Mucosa of descending colon (tissue), 3 donors: ENCODE results near the gene CEP131. TPM values are rescaled to one million over a fixed set of nuclear protein-coding genes. Genes with fewer than 3 reads are reported as not detected.
"Not testable (repeated sequence)": the region's sequence is repeated elsewhere in the genome, so short reads cannot be mapped to it uniquely, and the experiment has no call there.

Experiments used
- ATAC-seq: fragments of 200-7000 bp; cut with Tn5 transposase; one replicate; pipeline ENCODE4 v1.9.1; 2020; ENCODE audit warnings: mild to moderate bottlenecking, moderate library complexity
- DNase-seq, 3 donors: peaks; one replicate each; pipeline ENCODE4 v3.0.0-alpha.2; 2020
- H3K36me3 ChIP-seq: fragments of 200-600 bp; one replicate; pipeline ENCODE4 v1.8.0; 2021; ENCODE audit warnings: low read depth, mild to moderate bottlenecking
- H3K4me1 ChIP-seq: fragments of 200-600 bp; one replicate; pipeline ENCODE4 v1.8.0; 2021; ENCODE audit warnings: low read depth, mild to moderate bottlenecking
- H3K4me3 ChIP-seq: fragments of 200-600 bp; one replicate; pipeline ENCODE4 v1.8.0; 2021; ENCODE audit warnings: mild to moderate bottlenecking
- H3K9me3 ChIP-seq: fragments of 200-600 bp; one replicate; pipeline ENCODE4 v1.8.0; 2021; ENCODE audit warnings: mild to moderate bottlenecking
- CTCF ChIP-seq: fragments of 200-600 bp; IDR thresholded peaks from one replicate; pipeline ENCODE4 v1.8.0; 2022; ENCODE audit warnings: antibody characterized with exemption, mild to moderate bottlenecking
- intact Hi-C, 2 donors: fragments of 100-400 bp; cut with DNase I in 1 of 2; cut with micrococcal nuclease in 1 of 2; formaldehyde crosslinking; loops; one replicate each; pipeline versions ENCODE4 v1.11.0 to v1.11.1; 2022; cut with DNase I, micrococcal nuclease
- total RNA-seq, 3 donors: library from RNA; stranded (reverse); fragmentation: NEBNext Ultra II Directional in 2 of 3; extraction: Animal tissue kit (Norgen Biotek cat#: 25700) in 2 of 3; gene quantifications; one replicate each; pipeline versions ENCODE4 v1.2.1 to v1.2.4, GENCODE V29; 2021 to 2023
- donor health status: DM: no; HTN: no; CAD: no; lungs with moderate emphysema.
- donor health status: DM: no; HTN: no; CAD: no.
- donor health status: DM: no; HTN: yes; CAD: no.

Gene CEP131
- total RNA-seq, 3 donors from 2014 or later = 5.7 to 9.3 (median 8.7) TPM

- H3K9me3 ChIP-seq = no peaks in the 10 kb centered on the region
- no peak for TF ChIP-seq CTCF
- DNase-seq (no peak), ATAC-seq (peak; percentile 4)
- no peaks in the 10 kb centered on the region for H3K4me1 ChIP-seq
- H3K4me3 ChIP-seq = no peak overlapping the region
- H3K36me3 ChIP-seq = peaks cover 2% of the 10 kb centered on the region
- intact Hi-C loops = no loop called here
Observed at GRCh38 chr17:81228834-81229665, 6.3 kb upstream of the CEP131 start.

- peaks cover 4% of the 10 kb centered on the region for H3K4me1 ChIP-seq
- intact Hi-C loops = no loop called here
- H3K36me3 ChIP-seq = peaks cover 2% of the 10 kb centered on the region
- H3K4me3 ChIP-seq = no peak overlapping the region
- TF ChIP-seq CTCF = no peak
- no peaks in the 10 kb centered on the region for H3K9me3 ChIP-seq
- ATAC-seq (peak; percentile 42), DNase-seq (no peak)
Observed at GRCh38 chr17:81228420-81228819, 5.7 kb upstream of the CEP131 start.

- H3K4me1 ChIP-seq, H3K9me3 ChIP-seq, H3K36me3 ChIP-seq, intact Hi-C loops, DNase-seq, H3K4me3 ChIP-seq, ATAC-seq: not testable (repeated sequence)
Observed at GRCh38 chr17:81227630-81228029, 4.9 kb upstream of the CEP131 start.

- Histone ChIP-seq H3K9me3 (no peaks in the 10 kb centered on the region), H3K4me3 (no peak overlapping the region), H3K36me3 (peaks cover 3% of the 10 kb centered on the region), H3K4me1 (peaks cover 17% of the 10 kb centered on the region)
- intact Hi-C loops = no loop called here
- TF ChIP-seq CTCF = no peak
- peak in 1 of 3 donors; percentile 31 for DNase-seq
- ATAC-seq = no peak
Observed at GRCh38 chr17:81223762-81224130, 981 bp upstream of the CEP131 start.

GRCh38 chr17:81222620-81222905, 202 bp downstream of the CEP131 start:
- no peak for DNase-seq
- no peak for ATAC-seq
- TF ChIP-seq CTCF = no peak
- intact Hi-C loops = no loop called here
- Histone ChIP-seq H3K9me3 (no peaks in the 10 kb centered on the region), H3K4me3 (peak overlapping the region; percentile 38), H3K36me3 (peaks cover 3% of the 10 kb centered on the region), H3K4me1 (peaks cover 17% of the 10 kb centered on the region)

- ATAC-seq (no peak), DNase-seq (peak in 1 of 3 donors; percentile 25)
- peak overlapping the region; percentile 38 for H3K4me3 ChIP-seq
Observed at GRCh38 chr17:81221842-81222619, 734 bp downstream of the CEP131 start.

More at GRCh38 chr17:81221842-81222619, 734 bp downstream of the CEP131 start:
- no peak for TF ChIP-seq CTCF
- Histone ChIP-seq H3K9me3 (no peaks in the 10 kb centered on the region), H3K36me3 (peaks cover 3% of the 10 kb centered on the region), H3K4me1 (peaks cover 17% of the 10 kb centered on the region)
- intact Hi-C loops = no loop called here
